ENCODE data around the gene SLC35G2.
"Not testable (repeated sequence)": the region's sequence is repeated elsewhere in the genome, so short reads cannot be mapped to it uniquely, and the experiment has no call there.

Gene SLC35G2

GRCh38 chr3:136882571-136882970 lies 63.6 kb downstream of the SLC35G2 start:
- DNase-seq (ENCODE audit: low spot score), result no peak
- in situ Hi-C loops (cut with MboI; ENCODE audit: low sequenced_read_pairs, unreplicated experiment), result no loop called here
- TF ChIP-seq CTCF (IDR thresholded peaks at IDR 0.05; ENCODE audit: borderline replicate concordance, control extremely low read depth, extremely low read depth, insufficient read depth, missing control alignments), result no peak

DNA sequence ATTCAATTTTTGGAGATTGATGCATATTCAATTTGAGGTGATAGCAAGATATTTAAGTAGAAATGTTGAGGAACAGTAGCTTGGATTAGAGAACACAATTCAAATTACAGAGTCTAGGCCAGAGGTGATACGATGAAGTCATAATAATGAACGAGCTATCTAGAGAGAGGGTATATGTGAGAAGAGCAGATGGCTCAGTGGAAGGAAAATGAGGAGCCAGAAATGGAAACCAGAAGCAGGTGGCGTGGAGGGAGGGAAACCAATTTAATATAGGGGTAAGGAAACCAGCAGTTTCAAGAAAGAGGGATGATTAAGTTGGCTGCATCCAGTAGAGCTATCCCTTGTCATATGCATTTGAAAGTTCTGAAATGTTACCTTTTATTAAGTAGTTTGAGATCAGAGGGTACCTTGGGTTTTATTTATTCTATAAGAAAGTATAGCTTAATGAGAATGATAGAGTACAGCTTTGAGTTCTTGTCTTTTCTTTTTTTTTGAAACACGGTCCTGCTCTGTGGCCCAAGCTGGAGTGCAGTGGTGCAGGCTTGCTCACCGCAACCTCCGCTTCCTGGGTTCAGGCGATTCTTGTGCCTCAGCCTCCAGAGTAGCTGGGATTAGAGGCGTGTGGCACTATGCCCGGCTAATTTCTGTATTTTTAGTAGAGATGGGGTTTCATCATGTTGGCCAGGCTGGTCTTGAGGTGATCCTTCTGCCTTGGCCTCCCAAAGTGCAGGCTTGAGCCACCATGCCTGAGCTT lies 65.2 kb downstream of the SLC35G2 start:
- in situ Hi-C loops (cut with MboI; ENCODE audit: low sequenced_read_pairs, unreplicated experiment), result no loop called here
- no peak for DNase-seq (ENCODE audit: low spot score)
- TF ChIP-seq CTCF (IDR thresholded peaks at IDR 0.05; ENCODE audit: borderline replicate concordance, control extremely low read depth, extremely low read depth, insufficient read depth, missing control alignments), result no peak

DNA sequence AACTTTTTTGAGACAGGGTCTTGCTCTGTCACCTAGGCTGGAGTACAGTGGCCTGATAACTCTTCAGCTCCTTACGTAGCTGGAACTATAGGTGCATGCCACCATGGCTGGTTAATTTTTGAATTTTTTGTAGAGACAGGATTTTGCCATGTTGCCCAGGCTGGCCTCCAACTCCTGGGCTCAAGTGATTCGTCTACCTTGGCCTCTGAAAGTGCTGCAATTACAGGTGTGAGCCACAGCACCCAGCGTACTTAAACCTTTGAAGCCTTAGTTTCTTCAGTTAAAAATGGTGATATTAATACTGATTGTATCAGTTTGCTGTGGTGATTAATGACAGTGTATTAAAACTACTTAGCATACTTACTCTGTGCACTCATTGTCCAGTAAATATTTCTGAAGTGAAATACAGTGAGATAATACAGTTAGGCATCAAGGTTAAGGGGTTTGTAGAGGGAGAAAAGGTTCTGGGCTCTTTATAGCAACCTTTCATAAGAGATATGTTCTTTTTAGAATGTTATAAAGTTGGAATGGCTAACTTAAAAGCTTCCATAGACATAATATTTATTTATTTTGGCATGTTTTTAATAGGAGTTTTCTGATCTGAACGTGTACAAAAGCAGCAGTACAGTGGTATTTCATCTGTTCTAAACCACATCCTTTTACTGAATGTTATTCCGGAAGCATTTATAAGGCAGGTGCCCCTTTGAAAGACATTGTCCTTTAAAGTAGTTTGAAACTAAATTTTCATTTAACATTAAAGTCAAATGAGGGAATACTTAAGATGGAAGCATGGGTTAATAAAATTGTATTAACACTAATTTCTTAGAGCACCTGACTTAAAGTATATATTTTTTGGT lies 66.7 kb downstream of the SLC35G2 start:
- in situ Hi-C loops (cut with MboI; ENCODE audit: low sequenced_read_pairs, unreplicated experiment), result no loop called here
- TF ChIP-seq CTCF (IDR thresholded peaks at IDR 0.05; ENCODE audit: borderline replicate concordance, control extremely low read depth, extremely low read depth, insufficient read depth, missing control alignments), result no peak
- DNase-seq (ENCODE audit: low spot score), result no peak

- DNase-seq (ENCODE audit: low spot score), result no peak
- in situ Hi-C loops (cut with MboI; ENCODE audit: low sequenced_read_pairs, unreplicated experiment), result no loop called here
- TF ChIP-seq CTCF (IDR thresholded peaks at IDR 0.05; ENCODE audit: borderline replicate concordance, control extremely low read depth, extremely low read depth, insufficient read depth, missing control alignments), result no peak
Measured at GRCh38 chr3:136889947-136890346, 71.0 kb downstream of the SLC35G2 start.

DNA sequence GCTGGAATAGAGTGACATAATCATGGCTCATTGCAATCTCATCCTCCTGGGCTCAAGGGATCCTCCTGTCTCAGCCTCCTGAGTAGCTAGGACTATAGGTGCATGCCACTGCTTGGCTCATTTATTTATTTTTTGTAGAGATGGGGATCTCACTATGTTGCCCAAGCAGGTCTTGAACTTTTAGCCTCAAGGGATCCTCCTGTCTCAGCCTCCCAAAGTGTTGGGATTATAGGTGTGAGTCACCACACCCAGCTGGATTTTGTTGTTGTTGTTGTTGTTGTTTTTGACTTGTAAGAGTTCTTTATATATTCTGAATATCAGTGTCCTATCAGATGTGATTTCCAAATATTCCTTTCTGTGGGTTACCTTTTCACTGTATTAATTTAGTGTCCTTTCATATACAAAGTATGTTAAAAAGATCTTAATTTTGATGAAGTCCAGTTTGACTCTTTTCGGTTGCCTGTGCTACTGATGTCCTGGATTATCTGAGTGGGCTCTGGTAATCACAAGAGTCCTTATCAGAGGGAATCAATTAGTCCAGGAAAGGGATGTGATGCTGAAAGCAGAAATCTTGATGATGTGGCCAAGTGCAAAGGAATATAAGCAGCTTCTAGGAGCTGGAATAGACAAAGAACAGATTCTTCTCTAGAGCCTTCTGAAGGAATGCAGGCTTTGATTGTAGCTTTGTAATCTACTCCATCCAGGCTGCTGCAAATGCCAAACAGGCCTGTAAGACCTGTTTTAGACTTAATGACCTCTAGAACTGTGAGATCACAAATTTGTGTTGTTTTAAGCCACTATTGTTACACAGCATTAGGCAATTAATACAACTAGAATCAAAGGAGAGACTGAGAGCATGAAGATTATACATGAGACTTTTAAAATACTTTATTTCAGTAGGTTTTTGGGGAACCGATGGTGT lies 73.3 kb downstream of the SLC35G2 start:
- in situ Hi-C loops (cut with MboI; ENCODE audit: low sequenced_read_pairs, unreplicated experiment), result no loop called here
- DNase-seq (ENCODE audit: low spot score), result no peak
- TF ChIP-seq CTCF (IDR thresholded peaks at IDR 0.05; ENCODE audit: borderline replicate concordance, control extremely low read depth, extremely low read depth, insufficient read depth, missing control alignments), result no peak

DNA sequence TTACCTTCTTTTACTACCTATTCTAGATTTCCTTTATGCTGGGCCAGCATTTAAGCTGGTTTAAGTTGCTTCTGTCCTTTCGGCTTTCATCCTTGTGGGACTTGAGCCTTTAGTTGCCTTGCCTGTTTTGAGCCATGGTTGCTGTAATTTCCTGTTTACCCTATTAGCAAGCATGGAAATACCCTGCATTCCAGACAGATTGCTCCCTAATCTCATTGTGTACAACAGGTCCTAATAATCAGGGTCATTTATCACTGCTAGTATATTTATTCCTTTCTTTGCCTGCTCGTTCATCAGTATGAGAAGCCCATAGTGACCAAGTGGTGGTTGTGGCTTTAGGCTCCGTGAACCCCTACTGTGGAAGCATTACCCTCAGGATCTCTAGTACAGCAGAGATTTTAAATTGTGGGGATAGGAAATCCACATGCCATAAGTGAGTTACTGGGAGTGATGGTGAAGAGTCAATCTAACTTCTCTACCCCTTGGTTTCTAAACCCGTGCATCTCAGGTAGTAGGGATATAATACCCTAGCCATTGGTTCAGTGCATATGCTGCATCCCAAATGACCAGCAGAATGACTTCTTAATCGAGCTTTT lies 75.0 kb downstream of the SLC35G2 start:
- in situ Hi-C loops (cut with MboI; ENCODE audit: low sequenced_read_pairs, unreplicated experiment), result no loop called here
- DNase-seq (ENCODE audit: low spot score), result no peak
- no peak for TF ChIP-seq CTCF (IDR thresholded peaks at IDR 0.05; ENCODE audit: borderline replicate concordance, control extremely low read depth, extremely low read depth, insufficient read depth, missing control alignments)

DNA sequence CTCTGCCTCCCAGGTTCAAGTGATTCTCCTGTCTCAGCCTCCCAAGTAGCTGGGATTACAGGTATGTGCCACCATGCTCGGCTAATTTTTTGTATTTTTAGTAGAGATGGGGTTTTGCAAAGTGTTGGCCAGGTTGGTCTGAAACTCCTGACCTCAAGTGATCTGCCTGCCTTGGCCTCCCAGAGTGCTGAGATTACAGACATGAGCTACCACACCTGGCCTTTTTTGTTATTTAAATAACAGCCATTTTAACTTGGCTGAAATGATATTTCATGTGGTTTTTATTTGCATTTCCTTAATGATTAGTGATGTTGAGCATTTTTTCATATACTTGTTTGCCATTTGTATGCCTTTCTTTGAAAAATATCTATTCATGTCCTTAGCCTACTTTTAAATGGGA lies 78.2 kb downstream of the SLC35G2 start:
- DNase-seq (ENCODE audit: low spot score); in situ Hi-C loops (cut with MboI; ENCODE audit: low sequenced_read_pairs, unreplicated experiment): not testable (repeated sequence)
